NOMO-1 (cell line): ENCODE results near the gene EGF.
A peak's percentile ranks its signal among the peaks of the same experiment; 100 is the strongest.
"Not testable (repeated sequence)": the region's sequence is repeated elsewhere in the genome, so short reads cannot be mapped to it uniquely, and the experiment has no call there.

Experiments
- DNase-seq, 2 experiments: peaks; one replicate each; lab custom pipeline; 2025; ENCODE audit not compliant: unreplicated experiment in 2 of 2; lab: John Stamatoyannopoulos, UW

The EGF gene

GRCh38 chr4:110022457-110022856 is 109.8 kb downstream of the EGF start:
- no peak for DNase-seq

- no peak for DNase-seq
Measured at GRCh38 chr4:110025056-110025455, 112.4 kb downstream of the EGF start.

- no peak for DNase-seq
Measured at GRCh38 chr4:110025718-110026117, 113.0 kb downstream of the EGF start.

- DNase-seq, result peak; percentile 85 to 87
Measured at GRCh38 chr4:110032603-110033002, 119.9 kb downstream of the EGF start.

GRCh38 chr4:110033355-110034025 is 120.8 kb downstream of the EGF start:
- peak; percentile 42 for DNase-seq

GRCh38 chr4:110034026-110034393 is 121.3 kb downstream of the EGF start:
- DNase-seq, result peak; percentile 92 to 98

GRCh38 chr4:110039164-110039563 is 126.5 kb downstream of the EGF start:
- DNase-seq, result not testable (repeated sequence)

GRCh38 chr4:110041735-110042134 is 129.1 kb downstream of the EGF start:
- no peak for DNase-seq

- no peak for DNase-seq
Measured at GRCh38 chr4:110042545-110043517, 130.1 kb downstream of the EGF start.

- no peak for DNase-seq
Measured at GRCh38 chr4:110046588-110047049, 133.9 kb downstream of the EGF start.

- DNase-seq, result peak in 1 of 2 experiments; percentile 41
Measured at GRCh38 chr4:110049951-110050925, 137.6 kb downstream of the EGF start.

GRCh38 chr4:110055158-110055768 is 142.6 kb downstream of the EGF start:
- DNase-seq, result no peak

- DNase-seq, result no peak
Measured at GRCh38 chr4:110058677-110059076, 146.0 kb downstream of the EGF start.

- peak in 1 of 2 experiments; percentile 36 for DNase-seq
Measured at GRCh38 chr4:110059556-110060191, 147.0 kb downstream of the EGF start.

- no peak for DNase-seq
Measured at GRCh38 chr4:110061076-110061475, 148.4 kb downstream of the EGF start.
